Hepatocyte (in vitro differentiated cells): ENCODE measurements around the gene APC2. TPM values are rescaled to one million over a fixed set of nuclear protein-coding genes. Genes with fewer than 3 reads are reported as not detected.

Experiments
- DNase-seq: peaks from one replicate; pipeline ENCODE4 v3.0.0-alpha.2; 2016; ENCODE audit warnings: low spot score
- H2AFZ ChIP-seq: fragments of 200-600 bp; sonication (generic); 2 replicates; pipeline ENCODE4 v1.6.0; 2016; ENCODE audit warnings: antibody characterized with exemption, mild to moderate bottlenecking
- H3K27ac ChIP-seq: fragments of 200-600 bp; sonication (generic); 2 replicates; pipeline ENCODE4 v1.5.1; 2016; ENCODE audit warnings: mild to moderate bottlenecking
- H3K27me3 ChIP-seq: fragments of 200-600 bp; sonication (generic); 2 replicates; pipeline ENCODE4 v1.6.1; 2016
- H3K36me3 ChIP-seq: fragments of 200-600 bp; sonication (generic); replicated peaks from 2 replicates; pipeline ENCODE4 v1.5.1; 2016; ENCODE audit warnings: low read depth; ENCODE audit not compliant: insufficient read depth
- H3K4me1 ChIP-seq: fragments of 200-600 bp; sonication (generic); 2 replicates; pipeline ENCODE4 v1.5.1; 2016; ENCODE audit warnings: mild to moderate bottlenecking, moderate library complexity; ENCODE audit not compliant: insufficient read depth
- H3K4me2 ChIP-seq: fragments of 200-600 bp; sonication (generic); 2 replicates; pipeline ENCODE4 v1.6.0; 2016
- H3K4me3 ChIP-seq: fragments of 200-600 bp; sonication (generic); 2 replicates; pipeline ENCODE4 v1.5.1; 2016; ENCODE audit warnings: mild to moderate bottlenecking
- H3K79me2 ChIP-seq: fragments of 200-600 bp; sonication (generic); 2 replicates; pipeline ENCODE4 v1.6.0; 2017; ENCODE audit warnings: mild to moderate bottlenecking
- H3K9me2 ChIP-seq: fragments of 200-600 bp; sonication (generic); replicated peaks from 2 replicates; pipeline ENCODE4 v1.6.0; 2017; ENCODE audit warnings: mild to moderate bottlenecking; ENCODE audit not compliant: insufficient read depth
- H3K9me3 ChIP-seq: fragments of 200-600 bp; sonication (generic); 2 replicates; pipeline ENCODE4 v1.5.1; 2016; ENCODE audit warnings: low read depth, mild to moderate bottlenecking
- H4K20me1 ChIP-seq: fragments of 200-600 bp; sonication (generic); 2 replicates; pipeline ENCODE4 v1.6.0; 2016; ENCODE audit warnings: mild to moderate bottlenecking; ENCODE audit not compliant: insufficient read depth, poor library complexity, severe bottlenecking
- CTCF ChIP-seq: fragments of 200-600 bp; sonication (generic); IDR thresholded peaks from 2 replicates; pipeline ENCODE4 v1.5.1; 2016; ENCODE audit warnings: antibody characterized with exemption, mild to moderate bottlenecking; ENCODE audit not compliant: poor library complexity
- EZH2 ChIP-seq: fragments of 200-600 bp; sonication (generic); IDR thresholded peaks from 2 replicates; pipeline ENCODE4 v1.6.1; 2016; ENCODE audit warnings: antibody characterized with exemption, mild to moderate bottlenecking, borderline replicate concordance
- EZH2phosphoT487 ChIP-seq: fragments of 200-600 bp; sonication (generic); IDR thresholded peaks from one replicate; pipeline ENCODE4 v1.6.1; 2018; ENCODE audit warnings: antibody characterized with exemption, mild to moderate bottlenecking, low read depth, moderate library complexity; ENCODE audit not compliant: unreplicated experiment, severe bottlenecking
- WGBS: methylation state at CpG from one replicate; pipeline ENCODE4 v1.1.6; 2016; ENCODE audit warnings: low lambda C conversion rate; ENCODE audit errors: missing lambda C conversion rate; 5-methylcytosine and 5-hydroxymethylcytosine counted together
- polyA plus RNA-seq: library from polyadenylated mRNA; unstranded; fragments of >200 nt; fragmentation: Nextera tagmentation; extraction: Ambion mirVana; gene quantifications from 2 replicates; pipeline ENCODE4 v1.2.1, GENCODE V29; 2016
- total RNA-seq: library from RNA; depleted of rRNA; stranded (reverse); fragments of >200 nt; gene quantifications from 2 replicates; pipeline ENCODE4 v1.2.3, GENCODE V29; 2014

APC2 gene
- total and polyA plus RNA-seq, 2 experiments from 2014 or later, result 0.36 to 1.2 TPM

GRCh38 chr19:1425902-1426301 lies 24.0 kb upstream of the APC2 start:
- H3K4me3 ChIP-seq, result no peak overlapping the region
- H3K4me2 ChIP-seq, result no peak overlapping the region
- H3K4me1 ChIP-seq, result peaks cover 20% of the 10 kb centered on the region
- H3K27me3 ChIP-seq, result no peaks in the 10 kb centered on the region
- H3K9me2 ChIP-seq, result no peaks in the 10 kb centered on the region
- no peaks in the 10 kb centered on the region for H3K9me3 ChIP-seq
- TF ChIP-seq EZH2phosphoT487, result no peak
- no peak for TF ChIP-seq EZH2
- H3K27ac ChIP-seq, result no peak overlapping the region
- H4K20me1 ChIP-seq, result peaks cover 12% of the 10 kb centered on the region
- 88% methylated on average over 10 of the region's 14 CpGs for WGBS
- H3K79me2 ChIP-seq, result peaks cover 84% of the 10 kb centered on the region
- DNase-seq, result no peak
- no peak overlapping the region for H2AFZ ChIP-seq
- H3K36me3 ChIP-seq, result no peaks in the 10 kb centered on the region

- Histone ChIP-seq H3K9me3 (no peaks in the 10 kb centered on the region), H3K79me2 (peaks cover 77% of the 10 kb centered on the region), H3K9me2 (no peaks in the 10 kb centered on the region), H3K27me3 (no peaks in the 10 kb centered on the region), H3K4me1 (peaks cover 20% of the 10 kb centered on the region), H3K36me3 (no peaks in the 10 kb centered on the region), H2AFZ (no peak overlapping the region), H3K4me2 (no peak overlapping the region), H3K27ac (no peak overlapping the region), H3K4me3 (no peak overlapping the region), H4K20me1 (peaks cover 9% of the 10 kb centered on the region)
- 93% methylated on average over 9 of the region's 9 CpGs for WGBS
- no peak for DNase-seq
- TF ChIP-seq CTCF, result no peak
- TF ChIP-seq EZH2phosphoT487, result no peak
- no peak for TF ChIP-seq EZH2
These were observed 23.2 kb upstream of the APC2 start for GRCh38 chr19:1426736-1427135.

GRCh38 chr19:1427221-1427920 lies 22.6 kb upstream of the APC2 start:
- 93% methylated on average over 27 of the region's 27 CpGs for WGBS
- no peak for DNase-seq
- no peak overlapping the region for H3K4me3 ChIP-seq
- TF ChIP-seq CTCF (no peak), EZH2 (no peak), EZH2phosphoT487 (no peak)
- peaks cover 9% of the 10 kb centered on the region for H4K20me1 ChIP-seq
- no peaks in the 10 kb centered on the region for H3K36me3 ChIP-seq
- H3K27ac ChIP-seq, result no peak overlapping the region
- no peak overlapping the region for H3K4me2 ChIP-seq
- peaks cover 20% of the 10 kb centered on the region for H3K4me1 ChIP-seq
- no peak overlapping the region for H2AFZ ChIP-seq
- no peaks in the 10 kb centered on the region for H3K9me2 ChIP-seq
- H3K79me2 ChIP-seq, result peaks cover 71% of the 10 kb centered on the region
- no peaks in the 10 kb centered on the region for H3K27me3 ChIP-seq
- no peaks in the 10 kb centered on the region for H3K9me3 ChIP-seq

- peaks cover 17% of the 10 kb centered on the region for H3K4me1 ChIP-seq
- no peak overlapping the region for H3K4me2 ChIP-seq
- H3K27ac ChIP-seq, result no peak overlapping the region
- H3K79me2 ChIP-seq, result peaks cover 59% of the 10 kb centered on the region
- H4K20me1 ChIP-seq, result peaks cover 9% of the 10 kb centered on the region
- H3K27me3 ChIP-seq, result no peaks in the 10 kb centered on the region
- no peak for TF ChIP-seq CTCF
- TF ChIP-seq EZH2phosphoT487, result no peak
- no peak for TF ChIP-seq EZH2
- WGBS, result 96% methylated on average over 40 of the region's 41 CpGs
- H3K9me2 ChIP-seq, result no peaks in the 10 kb centered on the region
- H3K4me3 ChIP-seq, result no peak overlapping the region
- no peaks in the 10 kb centered on the region for H3K36me3 ChIP-seq
- H3K9me3 ChIP-seq, result no peaks in the 10 kb centered on the region
- DNase-seq, result no peak
- H2AFZ ChIP-seq, result no peak overlapping the region
These were observed 21.1 kb upstream of the APC2 start for GRCh38 chr19:1428738-1429391.
